Measurements from ENCODE around the gene DGCR8.
A peak's percentile ranks its signal among the peaks of the same experiment; 100 is the strongest.

The DGCR8 gene

DNA sequence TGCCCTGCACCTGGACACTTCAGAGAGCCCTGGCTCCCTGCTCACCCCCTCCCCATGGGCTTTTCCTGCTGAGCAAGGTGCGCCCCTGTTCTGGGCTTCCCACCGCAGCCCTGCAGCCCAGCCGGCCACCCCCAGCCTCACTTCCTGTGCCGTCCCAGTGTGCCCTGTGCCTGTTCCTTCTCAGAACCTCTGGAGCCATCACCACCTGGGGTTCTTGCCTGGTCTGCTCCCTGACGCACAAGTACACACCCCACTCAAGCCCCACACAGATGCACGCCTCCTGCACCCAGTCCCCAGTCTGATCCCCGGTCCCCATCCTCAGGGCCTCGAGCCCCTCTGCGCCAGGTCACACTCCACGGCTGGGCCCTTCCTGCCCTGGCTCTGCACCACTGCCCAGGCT is 23.9 kb upstream of the DGCR8 start:
- FAIRE-seq, result no peak
- TF ChIP-seq POLR2A (IDR thresholded peaks at IDR 0.05; ENCODE audit: low read depth, low read length), result no peak
- no peak for DNase-seq (ENCODE audit: insufficient read length, low spot score)

- no peak for TF ChIP-seq POLR2A (IDR thresholded peaks at IDR 0.05; ENCODE audit: low read depth, low read length)
- no peak for DNase-seq (ENCODE audit: insufficient read length, low spot score)
- FAIRE-seq, result no peak
These were observed 23.2 kb upstream of the DGCR8 start for GRCh38 chr22:20056696-20057386.

DNA sequence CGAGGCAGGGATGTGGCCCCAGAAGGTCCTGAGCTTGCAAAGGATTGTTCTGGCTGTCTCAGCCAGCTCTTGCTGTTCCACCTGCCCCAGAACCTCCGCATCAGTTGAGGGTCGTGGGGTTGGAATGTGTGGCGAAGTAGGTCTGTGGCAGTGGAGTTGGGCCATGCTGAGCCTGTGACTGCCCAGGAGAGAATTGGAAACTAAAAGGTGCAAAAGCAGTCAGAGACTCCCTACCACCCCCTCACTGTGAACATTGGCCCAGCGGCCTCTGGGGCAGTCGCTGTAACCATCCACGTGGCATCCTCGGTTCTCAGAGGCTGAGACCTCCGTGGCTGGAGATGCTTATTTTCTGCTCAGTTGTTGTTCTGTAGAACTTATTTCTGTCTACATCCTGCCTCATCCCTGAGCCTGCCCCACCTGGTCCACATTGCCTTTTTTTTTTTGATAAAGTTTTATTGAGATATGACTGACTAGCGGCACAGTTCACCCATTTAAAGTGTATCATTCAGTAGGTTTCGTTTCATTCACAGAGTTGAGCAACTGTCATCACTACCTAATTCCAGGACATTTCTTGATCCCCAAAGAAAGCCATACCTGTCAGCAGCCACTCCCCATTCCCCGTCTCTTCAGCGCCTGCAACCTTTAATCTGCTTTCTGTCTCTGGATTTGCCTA is 22.3 kb upstream of the DGCR8 start:
- no peak for TF ChIP-seq POLR2A (IDR thresholded peaks at IDR 0.05; ENCODE audit: low read depth, low read length)
- DNase-seq (ENCODE audit: insufficient read length, low spot score) (no peak), FAIRE-seq (no peak)

DNA sequence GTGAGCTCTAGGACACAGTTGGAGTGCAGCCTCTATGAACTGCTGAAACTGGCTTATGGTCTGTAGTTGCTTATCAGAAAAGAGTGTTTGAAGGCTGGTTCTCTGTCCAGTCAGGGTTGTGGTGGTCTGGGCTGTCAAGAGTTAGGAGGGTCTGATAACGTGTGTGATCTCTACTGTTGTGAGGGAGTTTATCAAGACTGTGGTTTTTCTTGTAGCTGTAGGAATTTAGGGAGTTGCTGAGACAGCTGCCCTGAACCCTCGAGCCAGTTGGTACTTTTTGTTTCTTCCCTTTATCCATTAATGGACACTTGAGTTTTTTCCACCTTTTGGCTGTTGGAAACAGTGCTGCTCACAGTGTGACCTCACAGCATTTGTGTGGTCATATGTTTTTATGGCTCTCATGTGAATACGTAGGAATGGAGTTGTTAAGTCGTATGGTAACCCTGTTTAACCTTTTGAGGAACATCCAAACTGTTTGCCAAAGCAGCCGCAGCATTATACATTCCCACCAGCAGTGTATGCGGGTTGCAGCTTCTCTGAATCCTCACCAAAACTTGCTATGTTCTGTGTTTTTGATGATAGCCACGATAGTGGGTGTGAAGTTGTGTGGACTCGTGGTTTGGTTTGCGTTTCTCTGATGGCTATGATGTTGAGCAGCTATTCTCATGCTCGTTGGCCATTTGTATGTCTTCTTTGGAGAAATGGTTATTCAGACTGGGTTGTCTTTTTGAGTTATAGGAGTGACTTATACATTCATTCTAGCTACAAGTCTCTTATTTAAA is 20.9 kb upstream of the DGCR8 start:
- no peak for TF ChIP-seq POLR2A (IDR thresholded peaks at IDR 0.05; ENCODE audit: low read depth, low read length)
- DNase-seq (ENCODE audit: insufficient read length, low spot score) (no peak), FAIRE-seq (no peak)

DNA sequence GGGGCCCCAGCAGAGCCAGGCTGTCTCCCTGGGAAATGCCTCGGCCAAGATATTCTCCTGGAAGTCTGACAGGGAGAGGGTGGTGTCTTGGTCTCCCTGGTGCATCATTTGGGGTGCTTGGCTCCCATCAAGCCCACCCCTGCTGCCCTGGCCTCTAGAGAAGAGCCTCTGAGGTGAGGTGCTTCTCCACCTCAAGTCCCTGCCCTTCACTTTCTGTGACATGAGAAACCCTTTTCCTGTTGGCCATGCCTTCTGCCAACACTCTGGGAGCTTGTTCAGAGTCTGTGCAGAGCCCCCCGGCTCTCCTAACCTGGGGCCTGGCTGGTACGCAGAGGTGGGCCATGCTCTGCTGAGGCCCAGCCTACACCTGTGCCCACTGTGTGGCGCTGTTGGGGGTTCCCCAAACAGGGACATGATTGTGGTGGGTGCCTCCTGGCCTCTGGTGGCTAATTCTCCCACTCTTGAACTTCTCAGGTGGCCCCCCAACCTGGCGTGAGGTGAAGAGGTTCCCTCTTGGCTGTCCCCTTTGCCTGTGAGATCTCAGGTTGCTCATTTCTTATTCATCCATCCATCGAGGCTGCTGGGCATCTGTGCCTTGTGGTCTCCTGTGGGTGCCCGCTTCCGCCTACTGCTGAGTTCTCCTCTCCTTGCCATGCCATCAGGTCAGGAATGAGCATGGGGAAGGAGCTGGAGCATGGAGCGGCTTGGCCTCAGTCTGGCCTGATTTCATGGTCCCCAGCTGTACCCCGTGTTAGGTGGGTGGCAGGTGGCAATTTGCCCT is 19.2 kb upstream of the DGCR8 start:
- no peak for FAIRE-seq
- no peak for DNase-seq (ENCODE audit: insufficient read length, low spot score)
- no peak for TF ChIP-seq POLR2A (IDR thresholded peaks at IDR 0.05; ENCODE audit: low read depth, low read length)

DNA sequence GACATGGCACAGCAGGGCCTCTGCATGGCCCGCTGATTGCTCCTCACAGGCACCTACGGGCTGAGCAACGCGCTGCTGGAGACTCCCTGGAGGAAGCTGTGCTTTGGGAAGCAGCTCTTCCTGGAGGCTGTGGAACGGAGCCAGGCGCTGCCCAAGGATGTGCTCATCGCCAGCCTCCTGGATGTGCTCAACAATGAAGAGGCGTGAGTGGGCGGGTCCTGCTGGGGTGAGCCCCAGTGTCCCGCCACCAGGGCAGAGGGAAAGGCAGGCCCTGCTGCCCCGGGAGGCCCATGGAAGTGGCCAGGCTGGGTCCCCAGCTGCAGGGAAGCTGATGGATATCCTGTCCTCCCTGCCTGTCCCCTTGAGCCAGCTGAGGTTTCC is 18.6 kb upstream of the DGCR8 start:
- FAIRE-seq (no peak), DNase-seq (ENCODE audit: insufficient read length, low spot score) (peak; percentile 25)
- TF ChIP-seq POLR2A (IDR thresholded peaks at IDR 0.05; ENCODE audit: low read depth, low read length), result no peak

DNA sequence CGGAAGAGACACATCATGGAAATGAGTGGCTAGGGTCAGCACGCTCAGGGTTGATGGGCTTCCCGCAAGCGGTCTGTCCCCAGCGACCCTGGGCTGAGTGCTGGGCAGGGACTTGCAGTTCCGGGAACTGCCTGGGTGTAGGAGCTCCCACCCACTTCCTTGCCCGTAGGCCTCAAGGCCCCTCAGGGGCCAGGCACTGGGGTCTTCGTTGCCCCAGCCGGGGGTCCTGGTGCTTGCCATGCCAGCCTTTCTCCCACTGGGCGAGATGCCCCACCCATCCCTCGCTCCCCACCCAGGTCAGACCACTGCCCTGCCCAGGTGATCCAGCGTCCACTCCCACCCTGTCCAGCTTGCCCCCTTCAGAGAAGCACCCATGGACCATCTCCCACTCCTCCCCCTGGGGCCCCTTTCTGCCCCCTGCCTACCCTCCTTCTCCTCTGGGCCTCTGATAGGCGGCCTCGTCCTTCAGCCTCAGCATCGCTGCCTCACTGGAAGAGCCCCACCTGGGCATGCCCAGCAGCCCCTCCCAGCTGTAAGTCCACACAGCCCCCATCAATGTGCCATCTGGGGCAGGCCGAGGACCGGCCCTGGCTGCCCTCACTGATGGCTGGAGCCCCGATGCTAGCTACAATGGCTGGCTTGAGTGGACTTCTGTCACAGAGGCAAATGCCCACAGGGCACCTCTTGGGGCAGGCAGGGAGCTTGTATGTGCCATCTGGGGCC is 17.8 kb upstream of the DGCR8 start:
- no peak for FAIRE-seq
- TF ChIP-seq POLR2A (IDR thresholded peaks at IDR 0.05; ENCODE audit: low read depth, low read length), result no peak

DNA sequence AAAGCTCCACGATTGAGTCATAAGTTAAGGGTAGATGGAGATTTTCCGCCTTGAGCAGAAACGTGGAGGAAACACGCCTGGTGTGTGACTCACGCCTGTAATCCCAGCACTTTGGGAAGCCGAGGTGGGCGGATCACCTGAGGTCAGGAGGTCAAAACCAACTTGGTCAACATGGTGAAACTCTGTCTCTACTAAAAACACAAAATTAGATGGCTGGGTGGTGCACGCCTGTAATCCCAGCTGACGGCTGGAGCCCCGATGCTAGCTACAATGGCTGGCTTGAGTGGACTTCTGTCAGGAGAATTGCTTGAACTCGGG is 17.3 kb upstream of the DGCR8 start:
- TF ChIP-seq POLR2A (IDR thresholded peaks at IDR 0.05; ENCODE audit: low read depth, low read length), result no peak
- FAIRE-seq (peak; percentile 60), DNase-seq (ENCODE audit: insufficient read length, low spot score) (no peak)

More for the DNA sequence above, 17.8 kb upstream of the DGCR8 start:
- peak; percentile 65 for DNase-seq (ENCODE audit: insufficient read length, low spot score)

- FAIRE-seq (no peak), DNase-seq (ENCODE audit: insufficient read length, low spot score) (no peak)
- TF ChIP-seq POLR2A (IDR thresholded peaks at IDR 0.05; ENCODE audit: low read depth, low read length), result no peak
These were observed 16.5 kb upstream of the DGCR8 start for GRCh38 chr22:20063271-20064139.

- FAIRE-seq, result no peak
- no peak for DNase-seq (ENCODE audit: insufficient read length, low spot score)
- no peak for TF ChIP-seq POLR2A (IDR thresholded peaks at IDR 0.05; ENCODE audit: low read depth, low read length)
These were observed 15.9 kb upstream of the DGCR8 start for GRCh38 chr22:20064140-20064480.

DNA sequence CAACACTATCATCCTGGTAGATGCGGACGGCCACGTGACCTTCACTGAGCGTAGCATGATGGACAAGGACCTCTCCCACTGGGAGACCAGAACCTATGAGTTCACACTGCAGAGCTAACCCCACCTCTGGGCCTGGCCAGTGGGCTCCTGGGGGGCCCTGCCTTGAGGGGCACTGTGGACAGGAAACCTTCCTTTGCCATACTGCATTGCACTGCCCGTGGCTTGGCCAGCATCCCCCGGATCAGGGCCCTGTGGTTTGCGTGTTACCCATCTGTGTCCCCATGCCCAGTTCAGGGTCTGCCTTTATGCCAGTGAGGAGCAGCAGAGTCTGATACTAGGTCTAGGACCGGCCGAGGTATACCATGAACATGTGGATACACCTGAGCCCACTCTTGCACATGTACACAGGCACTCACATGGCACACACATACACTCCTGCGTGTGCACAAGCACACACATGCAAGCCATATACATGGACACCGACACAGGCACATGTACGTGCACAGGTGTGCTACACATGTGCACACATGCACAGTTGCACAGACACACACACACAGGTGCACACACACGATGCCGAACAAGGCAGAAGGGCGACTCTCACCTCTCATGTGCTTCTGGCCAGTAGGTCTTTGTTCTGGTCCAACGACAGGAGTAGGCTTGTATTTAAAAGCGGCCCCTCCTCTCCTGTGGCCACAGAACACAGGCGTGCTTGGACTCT is 15.3 kb upstream of the DGCR8 start:
- TF ChIP-seq POLR2A (IDR thresholded peaks at IDR 0.05; ENCODE audit: low read depth, low read length), result no peak
- no peak for DNase-seq (ENCODE audit: insufficient read length, low spot score)
- no peak for FAIRE-seq

Data from H54 (cell line).